Measurements from ENCODE around the gene IFI35.

- TF ChIP-seq, protein P1, sequence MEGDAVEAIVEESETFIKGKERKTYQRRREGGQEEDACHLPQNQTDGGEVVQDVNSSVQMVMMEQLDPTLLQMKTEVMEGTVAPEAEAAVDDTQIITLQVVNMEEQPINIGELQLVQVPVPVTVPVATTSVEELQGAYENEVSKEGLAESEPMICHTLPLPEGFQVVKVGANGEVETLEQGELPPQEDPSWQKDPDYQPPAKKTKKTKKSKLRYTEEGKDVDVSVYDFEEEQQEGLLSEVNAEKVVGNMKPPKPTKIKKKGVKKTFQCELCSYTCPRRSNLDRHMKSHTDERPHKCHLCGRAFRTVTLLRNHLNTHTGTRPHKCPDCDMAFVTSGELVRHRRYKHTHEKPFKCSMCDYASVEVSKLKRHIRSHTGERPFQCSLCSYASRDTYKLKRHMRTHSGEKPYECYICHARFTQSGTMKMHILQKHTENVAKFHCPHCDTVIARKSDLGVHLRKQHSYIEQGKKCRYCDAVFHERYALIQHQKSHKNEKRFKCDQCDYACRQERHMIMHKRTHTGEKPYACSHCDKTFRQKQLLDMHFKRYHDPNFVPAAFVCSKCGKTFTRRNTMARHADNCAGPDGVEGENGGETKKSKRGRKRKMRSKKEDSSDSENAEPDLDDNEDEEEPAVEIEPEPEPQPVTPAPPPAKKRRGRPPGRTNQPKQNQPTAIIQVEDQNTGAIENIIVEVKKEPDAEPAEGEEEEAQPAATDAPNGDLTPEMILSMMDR (IDR thresholded peaks at IDR 0.05): no peak
- no peak for TF ChIP-seq POLR2A (IDR thresholded peaks at IDR 0.05)
These were observed 4.2 kb downstream of the IFI35 start for GRCh38 chr17:43010667-43011308.
